CD4-positive, alpha-beta T cell treated with Interleukin-6 at 100 ng/mL for 8 hours (primary cell): ENCODE results near the gene OR7D2.
"Not testable (repeated sequence)": the region's sequence is repeated elsewhere in the genome, so short reads cannot be mapped to it uniquely, and the experiment has no call there.

Experiments used
- DNase-seq: peaks from one replicate; pipeline ENCODE4 v3.0.0-alpha.2; 2020; ENCODE audit warnings: mixed read lengths, low spot score

OR7D2 gene

DNA sequence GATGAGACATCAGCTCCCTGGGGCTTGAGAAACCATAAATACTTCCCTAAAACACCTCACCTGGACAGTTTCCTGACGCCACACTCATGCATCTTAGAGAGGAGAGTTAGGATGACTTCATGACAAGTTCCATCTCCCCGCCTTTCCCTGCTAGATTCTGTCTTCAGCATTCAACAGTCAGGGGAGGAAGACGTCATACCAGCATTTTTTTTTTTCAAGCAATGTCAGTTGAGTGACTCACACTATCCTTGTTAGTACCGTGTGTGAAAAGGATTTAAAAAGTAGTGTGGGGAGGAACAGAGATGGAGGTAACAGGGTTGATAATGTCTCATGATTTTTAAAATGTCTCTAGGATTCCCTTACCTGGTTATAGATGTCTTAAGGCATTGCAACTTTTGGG lies at the start of gene OR7D2:
TSS of gene OR7D2 (plus strand) at position 79 of the 400 bp plus-strand sequence. CDS start 6,803 bp downstream, outside the sequence.
- DNase-seq, result no peak

DNA sequence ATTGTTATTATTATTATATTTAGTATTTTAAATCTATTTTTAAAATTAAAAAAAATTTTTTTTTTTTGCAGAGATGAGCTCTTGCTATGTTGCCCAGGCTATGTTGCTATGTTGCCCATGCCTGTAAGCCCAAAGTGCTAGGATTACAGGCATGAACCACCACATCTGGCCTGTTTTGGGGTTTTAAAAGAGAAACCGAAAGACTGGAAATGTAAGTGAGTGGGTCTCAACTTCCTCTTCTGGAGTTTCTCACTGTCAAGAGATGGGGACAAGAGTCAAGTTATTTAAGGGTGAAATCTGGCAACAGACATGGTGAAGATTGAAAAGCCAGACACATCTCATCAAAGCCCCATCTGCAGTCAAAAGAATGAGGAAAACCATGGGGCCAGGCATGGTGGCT lies 47.8 kb upstream of the OR7D2 start:
- DNase-seq, result no peak

DNA sequence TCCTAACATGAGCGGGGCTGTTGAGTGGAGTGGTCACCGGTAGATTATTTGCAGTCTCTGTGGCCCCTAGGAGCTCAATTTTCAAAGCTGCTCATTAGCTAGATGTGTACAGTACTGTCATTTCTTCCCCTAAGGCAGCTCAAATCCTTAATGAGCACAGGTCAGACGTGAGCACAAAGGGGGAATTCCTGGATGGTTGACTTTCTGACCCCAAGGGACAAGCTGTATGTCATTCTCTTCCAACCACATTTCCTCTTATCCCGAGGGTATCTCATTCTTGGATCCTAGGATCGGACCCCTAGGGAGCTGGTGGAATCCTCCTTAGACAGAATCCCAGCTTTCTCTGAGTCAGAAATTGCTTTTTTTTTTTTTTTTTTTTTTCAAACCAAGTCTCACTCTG lies 46.4 kb upstream of the OR7D2 start:
- no peak for DNase-seq

DNA sequence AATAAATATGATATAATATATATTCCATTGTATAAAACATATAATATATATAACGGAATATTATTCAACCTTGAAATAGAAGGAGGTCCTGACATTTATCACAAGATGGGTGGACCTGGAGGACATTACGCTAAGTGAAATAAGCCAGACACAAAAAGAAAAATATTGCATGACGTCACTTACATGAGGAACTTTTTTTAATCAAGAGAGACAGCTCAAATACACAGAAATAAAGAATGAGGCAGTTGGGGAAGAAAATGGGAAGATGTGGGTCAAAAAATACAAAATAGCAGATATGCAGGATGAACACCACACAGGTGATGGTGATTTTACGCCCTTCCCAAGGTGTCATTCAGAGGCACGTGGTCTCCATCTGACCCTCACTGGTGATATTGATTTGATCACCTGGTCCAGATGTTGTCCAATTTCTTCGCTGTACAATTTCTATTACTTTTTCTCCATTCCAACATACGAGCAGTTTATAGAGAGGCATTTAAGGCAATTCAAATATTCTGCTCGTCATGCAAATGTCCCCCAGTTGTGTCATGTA lies 39.1 kb upstream of the OR7D2 start:
- DNase-seq, result no peak

DNA sequence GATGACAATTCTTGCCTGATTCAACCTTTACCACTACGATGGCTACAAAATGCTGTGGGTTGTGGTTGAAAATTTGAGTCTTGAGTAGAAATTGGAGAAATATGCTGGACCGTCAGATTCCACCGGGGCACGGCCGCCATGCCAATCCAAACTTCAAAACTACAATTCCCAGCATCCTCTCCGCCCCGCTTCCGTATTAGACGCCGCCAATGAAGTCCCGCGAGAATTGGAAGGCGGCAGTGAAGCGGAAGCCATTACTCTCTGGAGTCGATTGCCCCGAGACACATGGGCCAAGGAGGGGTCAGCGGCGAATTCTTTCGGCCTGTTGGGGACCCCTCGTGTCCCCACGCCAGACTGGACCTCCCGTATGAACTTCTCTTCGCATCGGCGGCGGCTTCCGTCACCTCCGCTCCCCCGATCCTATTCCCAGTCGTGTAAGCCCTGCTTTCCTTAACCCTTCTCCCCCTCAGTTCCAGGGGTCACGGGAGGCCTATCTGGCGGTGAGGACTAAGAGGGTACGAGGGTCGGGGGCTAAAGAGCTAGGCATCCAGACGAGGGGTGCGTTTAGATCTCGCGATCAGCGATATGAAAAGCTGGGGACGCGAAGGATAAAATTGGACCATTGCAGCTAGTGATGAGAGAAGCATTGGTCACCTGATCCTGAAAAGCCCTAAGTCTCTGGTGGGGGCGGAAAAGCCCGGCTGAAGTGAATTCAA lies 38.5 kb upstream of the OR7D2 start, which contains the start of gene ZNF317:
TSS of gene ZNF317 (plus strand) at position 239 of the 716 bp plus-strand sequence. CDS start 15,620 bp downstream, outside the sequence.
- DNase-seq, result peak; percentile 89

DNA sequence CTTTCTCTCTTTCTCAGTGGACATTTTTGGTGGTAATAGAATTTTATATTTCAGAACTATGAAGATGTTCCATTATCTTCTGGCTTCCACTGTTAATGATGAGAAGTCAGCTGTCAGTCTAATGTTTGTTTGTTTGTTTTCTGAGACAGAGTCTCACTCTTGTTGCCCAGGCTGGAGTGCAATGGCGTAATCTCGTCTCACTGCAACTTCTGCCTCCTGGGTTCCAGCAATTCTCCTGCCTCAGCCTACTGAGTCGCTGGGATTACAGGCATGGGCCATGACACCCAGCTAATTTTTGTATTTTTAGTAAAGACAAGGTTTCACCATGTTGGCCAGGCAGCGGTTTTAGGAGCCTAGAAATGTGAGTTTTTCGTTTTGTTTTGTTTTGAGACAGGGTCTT lies 33.9 kb upstream of the OR7D2 start:
- DNase-seq, result no peak

DNA sequence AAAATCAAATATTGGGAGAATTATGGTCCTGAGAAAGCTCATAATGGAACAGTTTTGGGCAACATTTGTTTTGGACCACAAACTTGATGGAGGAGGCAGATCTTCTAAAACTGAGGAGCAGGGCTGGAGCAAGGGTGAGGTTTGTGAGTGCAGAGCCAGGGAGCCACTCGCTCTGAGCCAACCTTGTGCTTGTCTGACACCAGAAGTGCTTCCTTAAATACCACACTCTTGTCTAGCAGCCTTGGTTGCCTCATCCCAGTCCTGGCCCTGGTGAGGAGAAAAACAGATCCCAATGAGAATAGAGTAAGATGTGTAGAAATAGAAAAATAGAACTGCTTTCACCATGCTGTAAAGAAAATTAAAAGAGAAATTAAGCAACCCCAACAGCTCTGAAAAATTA lies 31.9 kb upstream of the OR7D2 start:
- DNase-seq, result no peak

DNA sequence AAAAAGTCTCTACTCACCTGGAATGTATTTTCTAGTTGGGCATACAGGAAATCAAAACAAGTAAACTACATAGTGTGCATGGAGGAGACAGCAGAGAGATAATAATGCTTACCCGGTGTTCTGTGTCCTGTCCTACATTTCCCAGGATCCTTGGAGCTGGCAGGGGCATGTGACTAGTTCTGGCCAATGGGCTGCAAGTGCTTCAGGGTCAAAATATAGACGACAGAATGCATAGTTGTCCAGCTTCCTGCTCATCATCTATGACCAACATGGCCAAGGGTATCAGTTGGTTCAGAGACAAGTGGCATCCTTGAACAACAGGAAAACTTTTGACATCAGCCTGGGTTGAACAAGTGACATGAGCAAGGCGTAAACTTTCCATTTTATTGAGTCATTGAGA lies 30.1 kb upstream of the OR7D2 start:
- no peak for DNase-seq

DNA sequence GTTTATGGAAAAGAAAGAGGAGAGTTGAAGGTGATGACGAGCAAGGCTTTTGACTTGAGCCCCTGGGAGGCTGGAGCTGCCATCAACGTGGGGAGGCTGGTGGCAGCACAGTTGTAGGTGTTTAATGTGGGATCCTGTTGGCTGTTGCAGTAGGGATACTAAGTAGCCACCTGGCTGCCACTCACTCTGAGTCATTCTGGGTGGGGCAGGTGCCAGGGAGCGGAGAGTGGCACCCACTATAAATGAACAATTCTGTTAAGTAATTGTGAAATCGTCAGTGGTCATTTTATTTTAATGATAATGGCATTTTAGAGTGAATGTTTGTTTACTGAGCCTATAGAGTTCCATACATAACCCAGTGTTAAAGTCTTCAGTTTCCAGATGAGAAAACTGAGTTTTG lies 28.8 kb upstream of the OR7D2 start:
- no peak for DNase-seq

DNA sequence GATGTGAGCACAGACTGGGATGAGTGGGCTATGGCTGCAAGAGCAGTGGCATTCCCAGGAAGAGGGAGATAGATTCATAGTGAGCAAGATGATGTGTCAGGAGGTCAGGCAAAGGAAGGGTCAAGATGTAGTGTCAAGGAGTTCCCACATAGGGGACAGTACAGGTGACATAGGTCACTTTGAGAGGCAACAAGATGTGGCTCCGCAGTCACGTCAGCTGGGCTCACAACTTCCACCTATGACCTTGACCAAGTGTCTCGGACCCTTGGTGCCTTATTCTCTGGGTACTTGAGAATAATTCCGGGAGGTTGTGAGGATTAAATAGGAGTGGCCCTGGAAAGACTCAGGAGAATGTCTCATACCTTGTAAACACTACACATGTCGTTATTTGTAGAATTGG lies 28.1 kb upstream of the OR7D2 start:
- no peak for DNase-seq

DNA sequence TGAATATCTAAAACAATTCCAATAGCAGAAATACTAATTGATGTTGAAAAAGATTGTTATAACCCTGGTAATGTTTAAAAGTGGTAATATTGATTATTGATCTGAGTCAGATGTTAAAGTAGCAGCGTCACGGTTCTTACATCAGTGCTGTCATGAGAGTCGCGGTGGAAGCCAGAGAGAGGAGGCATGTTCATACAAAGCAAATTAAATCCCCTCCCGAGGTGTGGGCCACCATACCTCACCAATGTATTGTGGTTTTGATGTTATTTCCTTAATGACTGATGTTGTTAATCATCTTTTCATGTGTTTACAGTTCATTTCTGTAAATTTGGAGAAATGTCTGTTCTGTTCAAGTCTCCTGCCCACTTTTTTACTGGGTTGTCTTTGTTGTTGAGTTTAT lies 27.4 kb upstream of the OR7D2 start:
- no peak for DNase-seq

DNA sequence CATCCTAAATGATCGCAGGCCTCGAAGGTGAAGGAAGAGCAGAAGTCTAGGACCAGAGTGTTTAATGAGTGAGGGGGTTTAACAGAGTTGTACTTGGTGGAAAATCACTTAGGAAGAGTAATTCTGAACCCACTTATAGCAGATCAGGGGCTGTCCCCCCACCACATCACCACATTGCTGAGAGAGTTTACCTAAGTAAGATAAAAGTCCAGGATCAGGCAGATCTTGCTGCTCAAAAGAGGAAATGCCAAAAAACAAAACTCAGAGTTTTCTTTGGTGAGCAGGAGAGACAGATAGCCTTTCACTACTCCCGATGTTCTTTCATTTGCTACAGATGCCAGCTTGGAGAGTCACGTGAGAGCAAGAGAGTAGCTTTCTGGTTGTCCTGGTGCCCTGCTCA lies 23.2 kb upstream of the OR7D2 start:
- DNase-seq, result no peak

DNA sequence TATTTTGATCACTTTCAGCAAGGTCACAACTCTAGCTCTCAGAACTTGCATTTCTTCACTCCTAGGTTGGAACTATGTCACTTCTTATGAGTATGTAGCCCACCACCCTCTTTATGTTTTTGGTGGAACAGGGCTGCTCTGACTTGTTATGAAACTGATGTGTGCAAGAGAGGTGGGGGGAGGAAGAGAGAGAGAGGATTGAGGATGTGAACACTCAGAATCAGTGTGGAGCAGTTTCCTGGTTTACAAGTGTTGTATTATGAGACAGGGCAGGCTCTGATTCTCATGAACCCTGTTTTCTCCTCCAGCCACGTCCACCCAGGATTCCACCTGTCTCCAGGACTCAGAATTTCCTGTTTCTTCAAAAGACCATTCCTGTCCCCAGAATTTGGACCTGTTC lies 22.5 kb upstream of the OR7D2 start:
- DNase-seq, result no peak

DNA sequence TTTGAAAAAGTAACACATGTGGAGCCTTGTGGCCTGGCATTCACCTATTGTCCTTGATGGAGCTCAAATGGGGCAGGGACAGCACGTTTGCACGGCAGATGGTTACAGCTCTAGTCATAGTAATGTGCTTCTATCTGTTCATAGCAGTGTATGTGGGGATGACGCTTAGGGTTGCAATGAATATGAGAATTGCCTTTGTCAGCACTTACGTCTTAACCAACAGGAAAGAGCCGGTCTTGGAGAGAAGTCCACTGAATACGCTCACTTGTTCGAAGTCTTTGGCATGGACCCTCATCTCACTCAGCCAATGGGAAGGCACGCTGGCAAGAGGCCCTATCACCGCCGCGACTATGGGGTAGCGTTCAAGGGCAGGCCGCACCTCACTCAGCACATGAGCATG lies 18.9 kb upstream of the OR7D2 start:
- DNase-seq, result no peak

DNA sequence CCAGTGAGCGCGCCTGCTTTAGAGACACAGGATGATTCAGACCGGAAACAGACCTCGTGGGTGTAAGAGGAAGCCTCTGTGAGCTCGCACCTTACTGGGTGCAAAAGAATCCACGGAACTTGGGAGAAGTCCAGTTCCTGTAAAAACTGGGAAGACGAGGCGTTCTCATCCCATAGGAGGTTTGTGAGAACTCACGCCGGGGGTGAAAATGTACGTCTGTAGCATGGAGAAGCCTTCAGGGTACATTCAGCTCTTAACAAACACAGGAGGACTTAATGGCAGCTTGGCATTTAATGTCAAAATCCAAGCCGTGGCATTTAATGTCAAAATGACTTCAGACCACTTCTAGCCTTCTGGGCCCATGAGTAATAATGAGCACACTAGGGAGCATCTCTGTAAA lies 17.4 kb upstream of the OR7D2 start:
- DNase-seq, result no peak

DNA sequence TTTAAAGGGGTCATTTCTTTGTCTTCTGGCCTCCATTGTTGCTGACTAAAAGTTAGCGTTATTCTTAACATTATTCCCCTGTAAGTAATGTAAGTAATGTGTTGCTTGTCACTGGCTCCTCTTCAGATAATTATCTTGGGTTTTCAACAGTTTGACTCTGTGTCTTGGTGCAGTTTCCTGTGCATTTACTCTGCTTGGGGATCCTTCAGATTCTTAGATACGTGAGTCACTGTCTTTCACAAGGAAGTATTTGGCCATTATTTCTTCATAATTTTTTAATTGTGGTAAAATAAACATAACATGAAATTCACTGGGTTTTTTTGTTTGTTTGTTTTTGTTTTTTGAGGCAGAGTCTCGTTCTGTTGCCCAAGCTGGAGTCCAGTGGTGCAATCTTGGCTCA lies 13.5 kb upstream of the OR7D2 start:
- DNase-seq, result no peak

DNA sequence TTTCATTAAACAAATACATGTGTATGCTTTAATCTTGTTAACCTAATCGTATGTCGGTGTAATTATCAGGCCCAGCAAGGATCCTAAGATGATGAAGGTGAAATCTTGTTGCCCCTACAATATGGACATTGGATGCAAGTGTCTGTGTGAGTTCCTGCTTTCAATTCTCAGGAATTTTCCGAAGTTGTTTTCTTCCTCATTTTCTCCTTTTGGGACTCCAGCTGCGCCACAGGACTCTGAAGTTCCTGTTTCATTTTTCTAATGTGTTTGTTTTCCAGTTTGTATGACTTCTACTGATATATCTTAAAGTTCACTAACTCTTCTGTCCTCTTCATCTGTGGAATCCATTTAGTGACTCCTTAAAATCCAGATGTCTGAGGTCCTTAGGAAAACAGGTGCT lies 11.9 kb upstream of the OR7D2 start:
- DNase-seq, result no peak

DNA sequence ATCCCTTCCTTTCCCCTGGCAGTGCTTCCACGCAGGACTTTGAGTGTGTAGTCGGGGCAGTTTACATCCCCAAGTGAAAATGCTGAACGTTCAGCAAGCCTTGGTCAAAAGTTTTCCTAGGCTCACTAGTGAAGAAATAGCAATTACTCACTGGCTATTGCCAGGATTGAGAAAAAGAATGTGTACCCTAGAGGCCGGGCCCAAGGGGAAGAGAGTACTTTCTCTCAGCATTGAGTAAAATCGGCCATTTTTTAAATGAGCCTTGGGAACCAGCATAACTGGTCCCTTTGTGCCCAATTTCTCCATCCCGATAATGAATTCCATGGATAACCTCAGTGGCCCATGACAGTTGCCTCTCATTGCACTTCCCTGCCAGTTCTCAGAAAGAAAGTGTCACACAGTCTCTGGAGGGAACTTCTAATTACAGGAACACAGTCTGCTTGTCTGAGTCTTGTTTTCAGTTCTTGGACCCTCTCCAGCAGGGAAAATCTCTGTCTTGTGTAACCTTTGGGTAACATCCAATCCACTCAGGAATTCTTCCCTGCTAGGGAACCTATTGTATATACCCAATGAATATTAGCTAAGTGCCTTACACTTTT lies 7.3 kb upstream of the OR7D2 start:
- DNase-seq, result no peak

DNA sequence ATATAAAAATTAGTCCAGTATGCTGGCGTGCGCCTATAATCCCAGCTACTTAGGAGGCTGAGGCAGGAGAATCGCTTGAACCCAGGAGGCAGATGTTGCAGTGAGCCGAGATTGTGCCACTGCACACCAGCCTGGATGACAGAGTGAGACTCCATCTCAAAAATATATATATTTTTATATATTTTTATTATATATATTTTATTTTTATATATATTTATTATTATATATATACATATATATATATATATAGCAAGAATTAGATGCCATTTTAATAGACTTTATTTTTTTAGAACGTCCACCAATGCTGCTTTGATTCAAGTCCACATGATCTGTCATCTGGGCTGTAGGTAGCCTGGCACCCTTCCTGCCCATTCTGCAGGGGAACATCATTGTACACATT lies 3.5 kb upstream of the OR7D2 start:
- no peak for DNase-seq

DNA sequence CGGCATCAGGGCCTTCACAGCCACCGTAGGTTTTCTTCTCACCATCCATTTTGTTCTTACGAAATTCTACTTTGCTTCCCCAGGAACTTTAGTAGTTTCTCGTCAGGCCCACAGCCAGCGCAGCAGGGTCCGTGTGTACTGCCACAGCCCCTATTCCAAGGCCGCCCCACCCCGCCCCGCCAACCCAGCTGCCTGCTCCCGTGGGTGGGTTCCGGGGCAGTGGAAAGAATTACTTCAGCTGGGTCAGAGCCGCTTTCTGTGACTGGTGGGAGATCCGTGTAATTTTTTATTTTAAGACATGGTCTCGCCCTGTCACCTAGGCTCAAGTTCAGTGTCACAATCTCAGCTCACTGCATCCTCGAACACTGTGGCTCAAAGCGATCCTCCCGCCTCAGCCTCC lies 4.2 kb downstream of the OR7D2 start:
- DNase-seq, result no peak

DNA sequence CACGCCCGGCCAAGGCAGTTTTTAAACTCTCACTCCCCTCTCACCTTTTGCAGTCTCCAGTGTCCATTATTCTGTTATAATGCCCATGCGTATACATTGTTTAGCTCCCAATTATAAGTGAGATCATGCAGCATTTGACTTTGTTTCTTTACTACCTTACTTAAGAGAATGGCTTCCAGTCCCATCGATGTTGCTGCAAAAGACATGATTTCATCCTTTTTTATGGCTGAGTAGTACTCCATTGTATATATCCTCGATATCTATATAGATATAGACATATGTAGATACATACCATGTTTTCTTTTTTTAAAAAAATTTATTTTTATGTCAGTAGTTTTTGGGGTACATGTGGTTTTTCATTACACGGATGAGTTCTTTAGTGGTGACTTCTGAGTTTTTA lies 8.4 kb downstream of the OR7D2 start:
- DNase-seq, result no peak

DNA sequence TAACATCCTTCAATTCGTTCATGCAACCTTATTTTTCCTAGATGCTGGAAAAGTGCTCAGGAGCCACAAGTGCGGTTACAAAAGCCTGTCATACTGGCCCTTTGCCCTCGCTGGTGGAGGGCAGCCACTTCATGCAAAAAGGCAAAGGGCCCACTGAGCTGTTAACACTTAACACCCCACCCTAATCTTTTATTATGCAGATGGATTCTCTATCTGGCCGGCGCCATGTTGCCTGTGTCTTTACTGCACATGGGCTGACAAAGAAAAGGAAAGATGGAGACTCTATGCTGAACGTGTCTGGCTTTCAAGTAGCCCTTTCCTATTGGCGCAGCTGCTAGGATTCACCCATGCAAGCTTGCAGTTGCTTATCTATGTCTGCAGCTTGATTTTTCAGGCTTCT lies 10.8 kb downstream of the OR7D2 start:
- DNase-seq, result no peak

DNA sequence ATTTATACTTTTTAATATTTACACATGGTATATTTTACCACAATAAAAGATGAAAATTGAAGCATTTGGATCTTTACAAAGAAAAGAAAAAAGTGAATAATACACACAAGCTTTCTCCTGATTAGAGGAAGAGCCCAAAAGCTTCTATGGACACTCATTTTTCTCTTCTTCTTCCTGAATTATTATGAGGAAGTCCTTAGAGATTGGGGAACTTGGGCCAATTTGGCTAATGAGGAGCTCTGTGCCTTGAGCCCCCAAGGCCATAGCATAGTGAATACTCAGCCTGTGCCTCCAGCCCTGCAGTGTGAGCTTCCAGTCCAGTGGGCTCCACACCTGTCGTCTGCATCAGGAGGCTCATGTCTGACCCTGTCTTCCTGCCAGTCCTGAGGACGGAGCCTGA lies 19.3 kb downstream of the OR7D2 start:
- DNase-seq, result not testable (repeated sequence)
